OCI-M2 (cell line): ENCODE data around the gene HDAC6.
"Not testable (repeated sequence)": the region's sequence is repeated elsewhere in the genome, so short reads cannot be mapped to it uniquely, and the experiment has no call there.

ENCODE experiments used
- DNase-seq: peaks from one replicate; lab custom pipeline; 2025; ENCODE audit not compliant: unreplicated experiment; lab: John Stamatoyannopoulos, UW

Gene HDAC6

DNA sequence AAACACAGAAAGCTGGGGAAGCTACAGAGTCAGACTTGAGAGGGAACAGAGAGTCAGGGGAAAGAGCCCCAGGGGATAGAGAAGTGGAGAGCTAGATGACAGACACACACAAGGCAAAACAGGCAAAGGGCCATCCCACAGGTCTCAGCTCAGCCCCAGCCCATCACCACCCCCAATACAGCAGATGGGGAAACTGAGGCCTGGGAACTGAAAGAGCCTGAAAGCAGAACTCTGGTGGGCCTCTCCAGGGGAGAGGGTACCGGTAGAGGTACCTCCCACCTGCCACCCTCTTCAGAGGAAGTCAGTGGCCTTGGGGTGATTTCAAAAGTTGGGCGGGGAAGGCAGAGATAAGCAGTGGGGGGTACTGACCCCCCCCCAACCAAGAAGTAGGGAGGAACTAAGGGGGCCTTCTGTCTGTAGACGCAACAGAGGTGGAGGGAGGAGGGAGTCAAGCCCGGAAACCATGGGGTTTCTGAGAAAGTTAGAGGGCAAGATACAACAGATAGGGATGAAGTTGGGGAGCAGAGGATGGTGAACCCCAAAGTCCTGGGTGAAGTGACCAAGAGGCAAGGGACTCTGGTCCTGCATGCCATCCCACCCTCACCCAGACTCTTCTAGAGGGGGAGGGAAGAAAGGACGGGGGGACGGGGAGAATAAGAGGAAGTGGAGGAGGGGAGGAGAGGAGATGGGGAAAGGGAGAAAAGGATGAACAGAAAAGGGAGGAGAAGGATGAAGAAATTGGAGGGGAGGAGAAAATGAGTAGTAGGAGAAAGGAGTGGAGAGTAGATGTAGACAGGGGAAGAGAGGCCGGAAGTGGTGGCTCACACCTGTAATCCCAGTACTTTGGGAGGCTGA, 12.3 kb upstream of the HDAC6 start:
- DNase-seq: no peak

DNA sequence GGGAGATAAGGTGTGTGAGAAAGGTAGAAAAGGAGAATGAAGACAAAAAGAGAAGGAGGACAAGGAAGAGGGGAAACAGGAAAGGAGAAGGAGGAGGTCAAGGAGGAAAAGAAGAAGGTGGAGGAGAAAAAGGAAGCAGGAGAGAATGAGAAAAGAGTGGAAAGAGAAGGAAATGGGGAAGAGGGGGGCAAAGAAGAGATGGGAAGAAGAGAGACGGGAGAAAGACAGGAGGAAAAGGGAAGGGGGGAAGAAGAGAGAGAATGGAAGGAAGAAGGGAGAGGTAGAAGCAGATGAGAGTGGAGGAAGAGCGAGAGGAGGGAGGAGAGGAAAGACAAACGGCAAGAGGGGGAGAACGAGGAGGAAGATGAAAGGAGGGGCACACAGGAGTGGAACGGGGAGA, 11.4 kb upstream of the HDAC6 start:
- DNase-seq: no peak

DNA sequence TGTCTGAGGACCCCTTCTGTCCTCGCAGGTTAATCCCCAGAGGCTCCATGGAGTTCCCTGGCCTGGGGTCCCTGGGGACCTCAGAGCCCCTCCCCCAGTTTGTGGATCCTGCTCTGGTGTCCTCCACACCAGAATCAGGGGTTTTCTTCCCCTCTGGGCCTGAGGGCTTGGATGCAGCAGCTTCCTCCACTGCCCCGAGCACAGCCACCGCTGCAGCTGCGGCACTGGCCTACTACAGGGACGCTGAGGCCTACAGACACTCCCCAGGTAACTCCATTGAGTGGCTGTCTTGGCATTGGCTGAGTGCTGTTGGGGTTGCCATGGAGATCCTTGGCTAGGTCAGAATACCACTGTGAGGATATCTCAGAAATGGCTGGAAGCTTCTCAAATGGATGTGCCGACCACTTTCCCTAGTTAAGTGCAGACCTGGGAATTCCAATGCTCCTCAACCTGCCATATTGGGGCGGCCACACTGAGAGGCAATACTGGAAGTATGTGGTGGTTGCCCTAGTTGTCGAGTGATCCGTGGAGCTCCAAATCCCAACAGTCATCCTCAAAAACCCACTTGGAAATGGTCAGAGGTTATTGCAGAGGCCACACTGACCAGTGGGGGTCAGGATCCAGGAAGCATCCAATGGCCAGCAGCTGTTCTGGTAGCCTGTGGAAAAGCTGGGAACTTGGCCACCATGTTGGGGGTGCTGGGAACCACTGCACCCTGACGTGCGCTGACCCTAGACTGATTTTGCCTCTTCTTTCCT, 10.6 kb upstream of the HDAC6 start:
- no peak for DNase-seq

DNA sequence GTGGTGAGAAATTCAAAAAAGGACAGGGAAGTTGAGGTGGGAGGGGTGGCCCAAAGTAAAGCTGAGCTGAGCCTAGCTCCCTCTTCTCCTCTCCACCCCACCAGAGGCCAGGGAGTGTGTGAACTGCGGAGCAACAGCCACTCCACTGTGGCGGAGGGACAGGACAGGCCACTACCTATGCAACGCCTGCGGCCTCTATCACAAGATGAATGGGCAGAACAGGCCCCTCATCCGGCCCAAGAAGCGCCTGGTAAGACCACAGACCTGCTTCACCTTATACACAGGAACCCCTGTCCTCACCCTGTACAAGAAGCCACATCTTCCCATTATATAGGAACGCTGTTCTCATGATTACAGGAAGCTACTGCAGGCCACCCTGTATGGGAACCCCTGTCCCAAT, 9.6 kb upstream of the HDAC6 start:
- DNase-seq: no peak

DNA sequence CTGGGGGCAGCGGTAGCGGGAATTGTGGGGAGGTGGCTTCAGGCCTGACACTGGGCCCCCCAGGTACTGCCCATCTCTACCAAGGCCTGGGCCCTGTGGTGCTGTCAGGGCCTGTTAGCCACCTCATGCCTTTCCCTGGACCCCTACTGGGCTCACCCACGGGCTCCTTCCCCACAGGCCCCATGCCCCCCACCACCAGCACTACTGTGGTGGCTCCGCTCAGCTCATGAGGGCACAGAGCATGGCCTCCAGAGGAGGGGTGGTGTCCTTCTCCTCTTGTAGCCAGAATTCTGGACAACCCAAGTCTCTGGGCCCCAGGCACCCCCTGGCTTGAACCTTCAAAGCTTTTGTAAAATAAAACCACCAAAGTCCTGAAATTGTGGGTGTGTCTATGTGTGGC, 7.9 kb upstream of the HDAC6 start:
- no peak for DNase-seq

DNA sequence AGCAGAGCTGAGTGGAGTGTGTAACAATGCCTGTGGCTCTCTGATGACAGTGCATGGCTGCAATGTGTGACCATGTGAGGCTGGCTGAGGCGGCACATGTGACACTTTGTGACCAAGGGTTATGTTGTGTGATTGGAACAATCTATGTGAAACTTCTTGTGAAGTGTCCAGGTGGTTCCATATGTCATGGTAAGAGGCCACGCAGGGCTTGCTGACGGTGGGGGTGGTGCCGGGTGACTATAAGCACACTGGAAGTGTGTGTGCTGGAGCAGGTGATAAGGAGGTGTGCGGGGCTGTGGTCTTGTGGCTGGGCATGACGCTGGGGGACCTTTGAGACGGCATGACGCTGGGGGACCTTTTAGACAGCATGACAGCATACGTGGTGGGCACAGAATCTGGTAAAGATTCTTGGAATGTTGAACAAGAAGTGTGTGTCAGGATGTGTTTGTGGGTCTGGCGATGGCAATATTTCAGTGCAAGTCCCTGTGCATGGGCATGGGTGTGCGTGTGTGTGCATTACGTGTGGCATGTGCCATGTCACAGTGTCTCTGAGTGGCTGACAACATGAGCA, 7.4 kb upstream of the HDAC6 start:
- DNase-seq: no peak

DNA sequence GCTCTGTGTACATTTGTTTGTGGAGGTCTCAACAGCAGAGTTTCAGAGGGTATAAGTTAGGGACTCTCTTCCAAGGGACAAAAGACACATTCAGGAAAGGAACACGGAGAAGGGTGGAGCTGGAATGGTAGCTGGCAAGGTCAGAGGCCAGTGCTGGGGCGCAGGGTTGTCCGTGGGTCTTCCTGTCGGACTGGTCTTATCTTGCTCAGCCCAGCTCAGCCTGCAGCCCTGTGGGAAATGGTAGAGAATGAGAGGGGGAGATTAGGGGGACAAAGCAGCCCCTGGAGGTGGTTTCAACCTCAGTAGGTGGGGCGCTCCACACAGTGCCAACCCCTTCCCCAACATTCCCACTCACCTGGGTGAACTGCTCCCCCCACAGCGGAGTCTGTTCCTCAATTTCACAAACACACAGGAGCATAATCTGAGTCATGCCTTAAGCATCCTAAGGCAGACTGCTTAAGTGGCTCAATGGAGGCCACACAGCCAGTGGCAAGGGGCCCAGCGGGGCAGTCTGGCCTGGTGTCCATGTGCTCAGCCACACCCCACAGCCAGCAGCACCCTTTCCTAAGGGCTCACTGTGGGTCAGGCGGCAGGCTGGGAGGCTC, 6.9 kb upstream of the HDAC6 start:
- peak; percentile 64 for DNase-seq

DNA sequence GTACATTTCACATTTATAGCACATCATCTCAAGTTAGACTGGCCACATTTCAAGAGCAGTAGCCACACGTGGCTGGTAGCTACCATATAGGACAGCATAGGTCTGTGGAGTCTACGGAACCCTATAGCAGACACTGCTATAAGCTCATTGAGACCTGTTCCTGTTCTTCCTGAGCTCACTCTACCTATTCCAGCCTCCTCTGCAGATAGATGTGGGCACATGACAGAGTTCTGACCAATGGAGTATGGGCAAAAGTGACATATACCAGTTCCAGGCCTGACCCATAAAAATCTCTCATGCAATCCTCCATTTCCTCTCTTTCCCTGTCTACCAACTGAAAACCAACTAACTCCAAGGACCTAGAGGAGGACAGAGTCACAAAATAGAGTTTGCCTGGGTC, 3.5 kb upstream of the HDAC6 start:
- no peak for DNase-seq

DNA sequence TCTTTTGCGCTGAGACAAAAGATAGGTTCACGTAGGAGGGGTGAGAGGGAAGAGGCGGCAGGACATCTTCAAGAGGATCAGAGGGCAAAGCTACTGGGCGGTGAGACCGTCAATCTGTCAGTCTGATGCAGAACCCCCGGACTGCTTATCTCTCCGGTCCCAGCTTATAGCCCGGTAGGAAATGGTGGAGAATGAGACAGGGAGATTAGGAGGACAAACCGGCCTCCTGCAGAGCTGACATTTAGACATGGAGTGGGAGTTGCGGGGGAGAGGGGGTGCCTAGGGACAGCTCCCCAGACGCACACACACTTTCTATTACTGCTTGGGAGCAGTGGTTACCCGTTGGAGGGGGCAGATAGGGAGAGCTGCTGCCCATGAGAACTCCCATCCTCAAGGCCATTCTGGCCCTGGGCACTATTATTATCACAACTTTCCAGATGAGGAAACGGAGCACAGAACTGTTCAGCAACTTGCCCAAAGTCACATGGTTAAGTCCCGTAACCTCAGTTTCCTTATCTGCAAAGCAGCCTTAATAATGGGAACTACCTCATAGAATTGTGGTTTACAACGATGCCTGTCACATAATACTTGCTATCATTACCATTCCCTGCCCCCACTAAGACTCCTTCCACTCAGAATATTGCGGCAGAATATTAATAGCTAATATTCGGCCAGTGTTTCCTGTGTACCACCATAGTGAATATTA, 1.1 kb upstream of the HDAC6 start:
- DNase-seq: peak; percentile 85

DNA sequence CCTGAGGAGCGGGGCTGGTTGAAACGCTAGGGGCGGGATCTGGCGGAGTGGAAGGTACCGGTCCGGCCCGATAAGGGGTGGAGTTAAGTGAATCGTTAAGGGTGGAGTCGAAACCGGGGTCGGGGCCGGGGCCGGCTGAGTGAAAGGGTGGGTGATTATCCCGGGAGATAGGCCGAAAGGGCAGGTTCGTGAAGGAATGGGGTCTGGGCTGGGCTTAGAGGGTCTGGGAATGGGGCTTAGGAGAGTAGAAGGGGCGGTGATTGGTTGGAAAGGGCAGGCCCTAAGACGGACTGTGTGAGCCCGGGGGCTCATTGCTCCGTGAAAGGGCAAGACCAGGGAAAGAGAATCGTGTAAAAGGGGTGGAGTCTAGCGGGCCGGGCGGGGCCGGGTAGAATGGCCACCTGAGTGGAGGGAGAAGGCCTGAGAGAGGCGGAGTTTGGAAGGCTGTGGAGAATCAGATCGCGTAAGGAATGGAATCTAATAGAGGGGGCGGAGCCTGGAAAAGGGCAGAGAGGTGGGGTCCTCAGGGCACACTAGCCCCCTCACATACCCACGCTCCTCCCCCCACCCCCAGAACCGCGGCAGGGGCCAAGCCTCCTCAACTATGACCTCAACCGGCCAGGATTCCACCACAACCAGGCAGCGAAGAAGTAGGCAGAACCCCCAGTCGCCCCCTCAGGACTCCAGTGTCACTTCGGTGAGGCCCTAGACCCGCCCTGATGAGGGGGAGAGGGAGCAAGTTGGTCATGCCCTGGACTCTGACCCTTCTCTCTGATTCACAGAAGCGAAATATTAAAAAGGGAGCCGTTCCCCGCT, 430 bp downstream of the HDAC6 start:
- DNase-seq: peak; percentile 75

DNA sequence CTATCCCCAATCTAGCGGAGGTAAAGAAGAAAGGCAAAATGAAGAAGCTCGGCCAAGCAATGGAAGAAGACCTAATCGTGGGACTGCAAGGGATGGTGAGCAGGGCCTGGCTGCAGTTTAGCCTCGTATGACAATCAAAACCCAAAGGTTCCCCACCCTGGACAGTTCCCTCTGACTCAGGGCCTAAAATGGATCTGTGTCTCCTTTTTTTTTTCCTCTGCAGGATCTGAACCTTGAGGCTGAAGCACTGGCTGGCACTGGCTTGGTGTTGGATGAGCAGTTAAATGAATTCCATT, 986 bp downstream of the HDAC6 start:
- no peak for DNase-seq

DNA sequence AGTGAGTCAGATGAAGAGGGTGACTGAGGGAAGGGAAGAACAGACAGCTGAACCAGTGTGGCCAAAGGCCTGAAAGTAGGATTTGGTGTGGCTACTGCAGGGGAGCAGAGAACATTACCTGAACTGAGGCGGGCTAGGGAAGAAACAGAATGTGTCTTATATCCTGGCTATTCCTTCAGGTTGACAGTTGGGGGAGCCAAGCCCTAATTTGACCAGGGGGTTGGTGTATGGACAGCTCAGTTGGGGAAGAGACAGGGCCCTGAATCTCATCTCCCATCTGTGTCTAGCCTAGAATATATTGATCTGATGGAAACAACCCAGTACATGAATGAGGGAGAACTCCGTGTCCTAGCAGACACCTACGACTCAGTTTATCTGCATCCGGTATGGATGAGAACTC, 4.2 kb downstream of the HDAC6 start:
- DNase-seq: no peak

DNA sequence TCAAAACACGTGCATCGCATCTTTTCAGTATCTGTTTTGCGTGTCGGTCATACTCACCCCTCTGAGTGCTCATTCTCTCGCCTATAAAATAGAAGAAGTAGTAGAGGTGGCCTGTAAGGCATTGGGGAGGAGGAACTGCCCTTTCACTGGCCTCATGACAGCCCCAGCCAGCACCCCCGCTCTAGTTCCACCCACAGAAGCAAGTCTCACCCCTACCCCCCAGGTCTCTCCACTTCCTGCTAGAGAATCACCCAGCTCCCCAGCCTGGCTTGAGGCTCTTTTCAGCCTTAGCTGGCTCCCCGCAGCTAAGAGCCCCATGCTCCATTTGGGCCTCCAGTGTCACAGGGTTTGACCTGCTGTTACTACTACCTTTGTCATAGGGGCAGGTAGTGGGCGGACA, 11.8 kb downstream of the HDAC6 start:
- DNase-seq: no peak

DNA sequence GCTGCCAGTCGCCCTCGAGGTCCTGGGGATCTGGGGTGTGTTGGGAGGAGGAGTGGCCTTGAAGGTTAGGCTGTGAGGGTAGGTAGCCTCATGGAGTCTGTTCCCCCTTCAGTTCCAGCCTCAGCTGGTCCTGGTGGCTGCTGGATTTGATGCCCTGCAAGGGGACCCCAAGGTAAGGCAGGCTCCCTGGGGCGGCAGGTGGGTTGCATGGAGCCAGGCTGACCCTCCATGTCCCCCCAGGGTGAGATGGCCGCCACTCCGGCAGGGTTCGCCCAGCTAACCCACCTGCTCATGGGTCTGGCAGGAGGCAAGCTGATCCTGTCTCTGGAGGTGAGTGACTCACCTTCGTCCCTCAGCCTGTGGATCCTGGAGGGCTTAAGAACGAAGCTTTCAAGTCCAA, 12.9 kb downstream of the HDAC6 start:
- no peak for DNase-seq

DNA sequence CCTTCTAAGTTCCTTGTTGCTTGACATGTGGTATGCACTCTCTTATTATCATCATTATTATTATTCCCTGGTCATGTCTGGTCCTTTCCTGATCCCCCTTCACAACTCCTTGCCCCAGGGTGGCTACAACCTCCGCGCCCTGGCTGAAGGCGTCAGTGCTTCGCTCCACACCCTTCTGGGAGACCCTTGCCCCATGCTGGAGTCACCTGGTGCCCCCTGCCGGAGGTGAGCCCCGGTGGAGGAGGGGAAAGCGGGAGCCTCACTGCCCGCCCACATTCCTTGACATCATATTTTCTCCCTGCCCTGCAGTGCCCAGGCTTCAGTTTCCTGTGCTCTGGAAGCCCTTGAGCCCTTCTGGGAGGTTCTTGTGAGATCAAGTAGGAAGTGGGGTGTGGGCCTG, 13.4 kb downstream of the HDAC6 start:
- DNase-seq: no peak

DNA sequence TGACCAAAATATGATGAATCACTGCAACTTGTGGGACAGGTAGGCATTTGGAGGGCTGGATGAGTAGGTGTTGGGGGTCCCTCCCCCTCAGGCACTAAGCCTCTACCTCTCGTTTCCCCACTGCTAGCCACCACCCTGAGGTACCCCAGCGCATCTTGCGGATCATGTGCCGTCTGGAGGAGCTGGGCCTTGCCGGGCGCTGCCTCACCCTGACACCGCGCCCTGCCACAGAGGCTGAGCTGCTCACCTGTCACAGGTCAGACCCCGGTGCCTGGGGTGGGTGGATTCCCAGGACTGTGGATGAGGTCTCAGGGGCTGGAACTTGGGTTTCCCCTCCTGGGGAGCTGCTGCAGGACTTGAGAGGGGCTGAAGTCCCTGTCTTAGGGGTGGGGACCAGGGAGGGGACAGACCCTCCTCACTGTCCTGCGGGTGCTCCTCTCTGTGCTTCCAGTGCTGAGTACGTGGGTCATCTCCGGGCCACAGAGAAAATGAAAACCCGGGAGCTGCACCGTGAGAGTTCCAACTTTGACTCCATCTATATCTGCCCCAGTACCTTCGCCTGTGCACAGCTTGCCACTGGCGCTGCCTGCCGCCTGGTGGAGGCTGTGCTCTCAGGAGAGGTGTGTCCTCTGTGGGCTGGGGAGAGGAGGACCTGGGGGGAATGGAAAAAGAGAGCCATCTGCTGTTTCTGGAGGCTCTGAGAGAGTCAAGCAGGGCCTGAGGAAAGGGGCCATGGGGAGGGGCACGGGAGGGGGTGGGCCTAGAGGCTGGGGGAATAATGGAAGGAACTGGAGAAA, 14.3 kb downstream of the HDAC6 start:
- DNase-seq: no peak

DNA sequence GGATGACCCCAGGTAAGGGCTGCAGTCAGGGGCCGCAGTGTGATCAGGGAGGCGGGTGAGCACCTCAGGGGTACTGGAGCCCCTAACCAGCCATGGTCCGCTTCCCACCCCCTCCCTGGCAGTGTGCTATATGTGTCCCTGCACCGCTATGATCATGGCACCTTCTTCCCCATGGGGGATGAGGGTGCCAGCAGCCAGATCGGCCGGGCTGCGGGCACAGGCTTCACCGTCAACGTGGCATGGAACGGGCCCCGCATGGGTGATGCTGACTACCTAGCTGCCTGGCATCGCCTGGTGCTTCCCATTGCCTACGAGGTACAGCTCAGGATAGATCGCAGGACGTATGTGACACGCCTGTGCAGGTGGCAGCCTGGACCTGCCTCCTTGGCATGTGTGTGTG, 16.2 kb downstream of the HDAC6 start:
- no peak for DNase-seq

DNA sequence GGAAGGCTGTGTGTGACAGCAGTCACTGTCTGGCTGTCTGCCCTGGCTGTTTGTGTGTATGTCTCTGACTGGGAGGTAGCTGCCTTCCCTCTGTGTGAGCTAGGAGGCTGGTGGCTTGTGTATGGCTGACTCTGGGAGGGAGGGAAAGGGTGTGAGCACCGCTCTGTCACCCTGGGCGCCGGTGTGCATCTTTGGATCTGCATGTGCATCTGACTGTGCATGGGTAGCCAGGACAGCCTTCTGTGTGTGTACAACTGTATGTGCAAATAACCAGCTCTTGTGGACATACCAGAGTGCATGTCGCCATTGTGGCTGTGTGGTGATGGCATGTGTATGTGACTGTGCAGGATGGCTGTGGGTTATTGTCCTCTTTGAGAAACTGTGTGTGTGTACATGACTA, 17.0 kb downstream of the HDAC6 start:
- DNase-seq: no peak

DNA sequence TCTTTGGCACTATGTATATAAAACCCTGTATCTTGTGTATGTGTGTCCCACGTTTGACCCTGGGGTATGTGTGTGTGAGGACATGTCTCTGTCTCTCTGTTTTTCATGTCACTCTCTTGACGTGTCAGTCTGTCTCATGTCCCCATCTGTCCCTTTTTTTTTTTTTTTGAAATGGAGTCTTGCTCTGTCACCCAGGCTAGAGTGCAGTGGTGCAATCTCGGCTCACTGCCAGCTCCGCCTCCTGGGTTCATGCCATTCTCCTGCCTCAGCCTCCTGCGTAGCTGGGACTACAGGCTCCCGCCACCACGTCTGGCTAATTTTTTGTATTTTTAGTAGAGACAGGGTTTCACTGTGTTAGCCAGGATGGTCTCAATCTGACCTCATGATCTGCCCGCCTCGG, 17.5 kb downstream of the HDAC6 start:
- not testable (repeated sequence) for DNase-seq

DNA sequence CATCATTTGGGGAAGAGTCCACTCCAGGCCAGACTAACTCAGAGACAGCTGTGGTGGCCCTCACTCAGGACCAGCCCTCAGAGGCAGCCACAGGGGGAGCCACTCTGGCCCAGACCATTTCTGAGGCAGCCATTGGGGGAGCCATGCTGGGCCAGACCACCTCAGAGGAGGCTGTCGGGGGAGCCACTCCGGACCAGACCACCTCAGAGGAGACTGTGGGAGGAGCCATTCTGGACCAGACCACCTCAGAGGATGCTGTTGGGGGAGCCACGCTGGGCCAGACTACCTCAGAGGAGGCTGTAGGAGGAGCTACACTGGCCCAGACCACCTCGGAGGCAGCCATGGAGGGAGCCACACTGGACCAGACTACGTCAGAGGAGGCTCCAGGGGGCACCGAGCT, 21.2 kb downstream of the HDAC6 start:
- no peak for DNase-seq
